H9 (cell line): ENCODE data around the gene C21orf58. TPM values are rescaled to one million over a fixed set of nuclear protein-coding genes. Genes with fewer than 3 reads are reported as not detected.

Experiments
- DNase-seq: peaks from one replicate; pipeline ENCODE4 v3.0.0-alpha.2; 2017
- H2AFZ ChIP-seq: one replicate; pipeline ENCODE4 v1.6.1; 2013; ENCODE audit warnings: mild to moderate bottlenecking, low read length, control low read depth, moderate library complexity
- H2AK5ac ChIP-seq: 2 replicates; pipeline ENCODE4 v1.6.1; 2013; ENCODE audit warnings: low read length, control low read depth, mixed read lengths; ENCODE audit not compliant: insufficient read length
- H2BK120ac ChIP-seq: one replicate; pipeline ENCODE4 v1.6.1; 2013; ENCODE audit warnings: low read depth, mild to moderate bottlenecking, low read length, control low read depth, inconsistent platforms; ENCODE audit not compliant: poor library complexity, severe bottlenecking
- H2BK12ac ChIP-seq: 2 replicates; pipeline ENCODE4 v1.6.1; 2013; ENCODE audit warnings: low read length, control low read depth, mixed read lengths, low read depth; ENCODE audit not compliant: insufficient read length
- H2BK15ac ChIP-seq: 2 replicates; pipeline ENCODE4 v1.6.1; 2013; ENCODE audit warnings: low read depth, low read length, control low read depth
- H2BK20ac ChIP-seq: one replicate; pipeline ENCODE4 v1.6.1; 2013; ENCODE audit warnings: low read depth, mild to moderate bottlenecking, low read length, control low read depth, inconsistent platforms; ENCODE audit not compliant: poor library complexity, severe bottlenecking
- H2BK5ac ChIP-seq: 2 replicates; pipeline ENCODE4 v1.6.1; 2013; ENCODE audit warnings: low read length, control low read depth, mixed read lengths; ENCODE audit not compliant: insufficient read length
- H3K14ac ChIP-seq: 2 replicates; pipeline ENCODE4 v1.6.1; 2013; ENCODE audit warnings: low read length, control low read depth; ENCODE audit not compliant: insufficient read depth
- H3K18ac ChIP-seq: 2 replicates; pipeline ENCODE4 v1.6.1; 2013; ENCODE audit warnings: low read depth, mild to moderate bottlenecking, mixed read lengths, low read length, control low read depth; ENCODE audit not compliant: insufficient read length
- H3K23ac ChIP-seq: 2 replicates; pipeline ENCODE4 v1.6.1; 2013; ENCODE audit warnings: low read length, control low read depth, mixed read lengths, low read depth; ENCODE audit not compliant: insufficient read length
- H3K23me2 ChIP-seq: 2 replicates; pipeline ENCODE4 v1.6.1; 2013; ENCODE audit warnings: low read depth, mild to moderate bottlenecking, mixed read lengths, low read length, control low read depth; ENCODE audit not compliant: insufficient read length, poor library complexity, severe bottlenecking
- H3K27ac ChIP-seq: 2 replicates; pipeline ENCODE4 v1.5.1; 2013; ENCODE audit warnings: low read length, control low read depth, mixed read lengths, low read depth; ENCODE audit not compliant: insufficient read length
- H3K27me3 ChIP-seq: 2 replicates; pipeline ENCODE4 v1.6.1; 2013; ENCODE audit warnings: low read length, control low read depth, inconsistent platforms; ENCODE audit not compliant: insufficient read depth
- H3K4ac ChIP-seq: 2 replicates; pipeline ENCODE4 v1.6.1; 2013; ENCODE audit warnings: low read depth, mild to moderate bottlenecking, control low read depth, inconsistent platforms, low read length, moderate library complexity
- H3K4me1 ChIP-seq: 2 replicates; pipeline ENCODE4 v1.6.1; 2013; ENCODE audit warnings: low read length, control low read depth, inconsistent platforms; ENCODE audit not compliant: insufficient read depth
- H3K4me2 ChIP-seq: 2 replicates; pipeline ENCODE4 v1.6.1; 2013; ENCODE audit warnings: low read length, control low read depth, mixed read lengths; ENCODE audit not compliant: insufficient read length, insufficient read depth
- H3K56ac ChIP-seq: 2 replicates; pipeline ENCODE4 v1.6.1; 2013; ENCODE audit warnings: low read depth, mild to moderate bottlenecking, mixed read lengths, low read length, control low read depth; ENCODE audit not compliant: insufficient read length
- H3K79me1 ChIP-seq: 2 replicates; pipeline ENCODE4 v1.6.1; 2013; ENCODE audit warnings: low read depth, mild to moderate bottlenecking, moderate library complexity, low read length, control low read depth, inconsistent platforms; ENCODE audit not compliant: insufficient read depth, poor library complexity, severe bottlenecking
- H3K79me2 ChIP-seq: 2 replicates; pipeline ENCODE4 v1.6.1; 2013; ENCODE audit warnings: low read length, control low read depth, inconsistent platforms; ENCODE audit not compliant: insufficient read depth
- H3K9ac ChIP-seq: 2 replicates; pipeline ENCODE4 v1.6.1; 2013; ENCODE audit warnings: low read length, control low read depth, mixed read lengths; ENCODE audit not compliant: insufficient read length; ENCODE audit errors: extremely low read depth
- H3K9me3 ChIP-seq: one replicate; pipeline ENCODE4 v1.6.1; 2013; ENCODE audit warnings: low read depth, low read length, inconsistent platforms; ENCODE audit not compliant: control insufficient read depth
- H3T11ph ChIP-seq: one replicate; pipeline ENCODE4 v1.6.1; 2013; ENCODE audit warnings: mild to moderate bottlenecking, low read length, control low read depth, inconsistent platforms
- H4K20me1 ChIP-seq: one replicate; pipeline ENCODE4 v1.6.1; 2013; ENCODE audit not compliant: control insufficient read depth, insufficient read length, insufficient read depth
- H4K5ac ChIP-seq: 2 replicates; pipeline ENCODE4 v1.6.1; 2013; ENCODE audit warnings: low read depth, mild to moderate bottlenecking, mixed read lengths, low read length, control low read depth; ENCODE audit not compliant: insufficient read length
- H4K8ac ChIP-seq: replicated peaks from 2 replicates; pipeline ENCODE4 v1.6.1; 2013; ENCODE audit warnings: low read length, control low read depth, mixed read lengths, low read depth; ENCODE audit not compliant: insufficient read length
- H4K91ac ChIP-seq: 2 replicates; pipeline ENCODE4 v1.6.1; 2013; ENCODE audit warnings: low read depth, mild to moderate bottlenecking, moderate library complexity, mixed read lengths, low read length, control low read depth; ENCODE audit not compliant: insufficient read length
- H3K27ac Mint-ChIP-seq, 3 experiments: 2 replicates in 2 of 3; 3 replicates in 1 of 3; pipeline ENCODE4 v1.8.0; 2020 to 2021; ENCODE audit warnings: mixed read lengths in 3 of 3, mild to moderate bottlenecking in 1 of 3, moderate library complexity in 1 of 3
- H3K27me3 Mint-ChIP-seq: 2 replicates; pipeline ENCODE4 v1.8.0; 2021; ENCODE audit warnings: low read depth, mild to moderate bottlenecking, moderate library complexity, mixed read lengths
- H3K36me3 Mint-ChIP-seq, 3 experiments: 2 replicates in 2 of 3; 3 replicates in 1 of 3; pipeline ENCODE4 v1.8.0; 2020 to 2021; ENCODE audit warnings: low read depth in 3 of 3, mixed read lengths in 3 of 3; ENCODE audit not compliant: insufficient read depth in 1 of 3
- H3K4me1 Mint-ChIP-seq, 2 experiments: 2 replicates each; pipeline ENCODE4 v1.8.0; 2020; ENCODE audit warnings: mixed read lengths in 2 of 2
- H3K4me3 Mint-ChIP-seq, 2 experiments: 2 replicates in 1 of 2; 3 replicates in 1 of 2; pipeline ENCODE4 v1.8.0; 2020 to 2021; ENCODE audit warnings: mild to moderate bottlenecking in 2 of 2, mixed read lengths in 2 of 2, moderate library complexity in 1 of 2
- H3K9me3 Mint-ChIP-seq, 2 experiments: 2 replicates in 1 of 2; 3 replicates in 1 of 2; pipeline ENCODE4 v1.8.0; 2020; ENCODE audit warnings: mild to moderate bottlenecking in 2 of 2, mixed read lengths in 2 of 2, moderate library complexity in 1 of 2
- WGBS: extraction: QIAGEN DNeasy Blood & Tissue Kit; methylation state at CpG from one replicate; pipeline ENCODE4 v1.1.7; 2013; ENCODE audit warnings: missing lambda C conversion rate, low lambda C conversion rate, mixed read lengths; ENCODE audit not compliant: insufficient read length; ENCODE audit errors: extremely low coverage; 5-methylcytosine and 5-hydroxymethylcytosine counted together
- total RNA-seq: library from RNA; stranded (reverse); gene quantifications from 2 replicates; pipeline ENCODE4 v1.2.1, GENCODE V29; 2021
- TF ChIP-seq, protein P1 (sequence below): fragments of 200-600 bp; sonication (generic); conservative IDR thresholded peaks from 3 replicates; pipeline ENCODE4 v1.8.0; 2021; ENCODE audit warnings: antibody characterized with exemption, mild to moderate bottlenecking

The C21orf58 gene
- total RNA-seq, 1 experiment from 2014 or later = 17.2 TPM

DNA sequence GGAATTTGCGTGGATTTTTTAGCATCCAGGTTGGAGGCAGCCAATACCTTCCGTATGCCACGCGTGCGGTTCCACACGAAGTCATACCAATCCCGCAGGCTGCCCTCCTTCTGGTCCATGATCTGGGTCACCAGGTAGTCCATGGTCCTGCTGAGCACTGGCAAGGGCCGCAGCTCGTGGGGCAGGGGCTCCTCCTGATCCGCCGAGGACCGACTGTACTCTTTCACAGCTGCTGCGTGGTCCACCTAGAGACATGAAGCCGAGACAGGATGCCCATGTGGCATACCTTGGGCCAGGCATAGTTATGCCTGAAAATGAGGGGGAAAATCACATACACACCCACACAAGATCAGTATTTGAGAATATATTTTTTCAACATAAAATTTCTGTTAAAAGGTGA lies 50.3 kb downstream of the C21orf58 start:
- H2BK5ac ChIP-seq = no peak overlapping the region
- no peak overlapping the region for H3K14ac ChIP-seq
- Mint-ChIP-seq H3K36me3 (peaks cover 42 to 92% (median 76%) of the 10 kb centered on the region in 3 experiments; a peak in 6 of 7 replicates), H3K4me3 (no peak overlapping the region), H3K9me3 (no peaks in the 10 kb centered on the region), H3K27me3 (no peaks in the 10 kb centered on the region), H3K27ac (no peak overlapping the region), H3K4me1 (no peaks in the 10 kb centered on the region)
- peaks cover under 1% of the 10 kb centered on the region for H3K79me1 ChIP-seq
- no peaks in the 10 kb centered on the region for H4K20me1 ChIP-seq
- no peak for DNase-seq
- no peak overlapping the region for H3K9ac ChIP-seq
- H4K5ac ChIP-seq = no peak overlapping the region
- H3K27ac ChIP-seq = no peak overlapping the region
- no peaks in the 10 kb centered on the region for H3K27me3 ChIP-seq
- no peak overlapping the region for H2BK12ac ChIP-seq
- no peak overlapping the region for H2BK15ac ChIP-seq
- H3K23me2 ChIP-seq = no peaks in the 10 kb centered on the region
- H2BK20ac ChIP-seq = no peak overlapping the region
- no peaks in the 10 kb centered on the region for H3K4me1 ChIP-seq
- H3K23ac ChIP-seq = no peak overlapping the region
- no peak overlapping the region for H2BK120ac ChIP-seq
- no peaks in the 10 kb centered on the region for H3K9me3 ChIP-seq
- H2AK5ac ChIP-seq = no peak overlapping the region
- H3K18ac ChIP-seq = no peak overlapping the region
- H3K4me2 ChIP-seq = no peak overlapping the region
- H4K8ac ChIP-seq = no peak overlapping the region
- H4K91ac ChIP-seq = no peak overlapping the region
- no peak overlapping the region for H2AFZ ChIP-seq
- TF ChIP-seq, protein P1, sequence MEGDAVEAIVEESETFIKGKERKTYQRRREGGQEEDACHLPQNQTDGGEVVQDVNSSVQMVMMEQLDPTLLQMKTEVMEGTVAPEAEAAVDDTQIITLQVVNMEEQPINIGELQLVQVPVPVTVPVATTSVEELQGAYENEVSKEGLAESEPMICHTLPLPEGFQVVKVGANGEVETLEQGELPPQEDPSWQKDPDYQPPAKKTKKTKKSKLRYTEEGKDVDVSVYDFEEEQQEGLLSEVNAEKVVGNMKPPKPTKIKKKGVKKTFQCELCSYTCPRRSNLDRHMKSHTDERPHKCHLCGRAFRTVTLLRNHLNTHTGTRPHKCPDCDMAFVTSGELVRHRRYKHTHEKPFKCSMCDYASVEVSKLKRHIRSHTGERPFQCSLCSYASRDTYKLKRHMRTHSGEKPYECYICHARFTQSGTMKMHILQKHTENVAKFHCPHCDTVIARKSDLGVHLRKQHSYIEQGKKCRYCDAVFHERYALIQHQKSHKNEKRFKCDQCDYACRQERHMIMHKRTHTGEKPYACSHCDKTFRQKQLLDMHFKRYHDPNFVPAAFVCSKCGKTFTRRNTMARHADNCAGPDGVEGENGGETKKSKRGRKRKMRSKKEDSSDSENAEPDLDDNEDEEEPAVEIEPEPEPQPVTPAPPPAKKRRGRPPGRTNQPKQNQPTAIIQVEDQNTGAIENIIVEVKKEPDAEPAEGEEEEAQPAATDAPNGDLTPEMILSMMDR = no peak
- H3K4ac ChIP-seq = no peak overlapping the region
- no peak overlapping the region for H3T11ph ChIP-seq
- H3K79me2 ChIP-seq = no peaks in the 10 kb centered on the region
- WGBS = no CpG with 5 or more reads among the region's 14 CpGs
- H3K56ac ChIP-seq = no peak overlapping the region
